ENCODE measurements around the gene RNASEL.

Gene RNASEL

DNA sequence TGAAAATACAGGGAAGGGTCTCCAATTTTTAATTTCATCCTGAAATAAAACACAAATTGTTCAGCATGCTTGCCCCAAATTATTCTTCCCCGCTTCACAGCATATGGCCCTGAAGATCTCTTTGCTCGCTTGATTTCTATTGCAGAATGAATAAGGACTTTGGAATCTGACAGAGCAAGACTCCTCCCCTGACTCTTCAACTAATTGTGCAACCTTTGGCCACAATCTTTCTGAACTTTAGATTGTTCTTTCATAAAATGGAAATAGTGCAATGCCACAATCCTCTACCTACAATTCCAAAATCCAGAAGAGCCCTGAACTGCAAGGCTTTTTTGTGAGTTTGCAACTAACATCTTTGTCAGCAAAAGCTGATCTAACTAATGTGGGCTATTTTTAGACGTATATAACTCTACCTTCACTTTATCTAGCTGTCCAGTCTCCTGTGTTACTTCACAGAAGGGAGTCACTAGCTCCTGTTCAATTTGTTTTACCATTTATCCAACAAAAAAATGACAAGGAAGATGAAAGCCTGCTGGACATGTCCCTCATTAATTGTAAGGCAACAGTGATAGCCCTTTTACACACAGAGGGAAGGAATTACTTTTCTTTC, 13.4 kb downstream of the RNASEL start:
- ATAC-seq (ENCODE audit: low read depth) (no peak), DNase-seq (ENCODE audit: low spot score in 2 of 2) (no peak)
- peaks cover 47% of the 10 kb centered on the region for H3K36me3 Mint-ChIP-seq
- no peak overlapping the region for H3K4me3 Mint-ChIP-seq
- no peak overlapping the region for H3K27ac Mint-ChIP-seq
- no peaks in the 10 kb centered on the region for H3K27me3 Mint-ChIP-seq
- H3K4me1 Mint-ChIP-seq: peaks cover 5% of the 10 kb centered on the region
- H3K9me3 Mint-ChIP-seq: no peaks in the 10 kb centered on the region

DNA sequence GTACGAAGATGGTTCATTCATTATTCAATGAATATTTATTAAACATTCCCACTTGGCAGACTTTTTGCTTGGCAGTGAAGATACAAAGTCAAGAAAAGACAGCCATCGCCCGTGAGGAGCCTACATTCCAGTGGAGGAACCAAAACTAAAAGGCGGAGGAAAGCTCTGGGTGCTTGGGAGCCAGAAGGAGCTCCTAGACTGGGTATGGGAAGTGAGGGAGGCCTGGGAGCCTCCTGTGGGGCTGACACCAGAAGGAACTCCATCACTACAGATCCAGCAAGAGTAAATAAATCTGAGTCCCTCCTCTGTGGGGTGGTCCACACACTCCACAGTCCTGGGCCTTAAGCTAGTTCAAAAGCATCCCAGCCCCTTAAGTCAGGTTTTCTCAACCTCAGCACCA, 14.9 kb downstream of the RNASEL start:
- Mint-ChIP-seq H3K27me3 (no peaks in the 10 kb centered on the region), H3K36me3 (peaks cover 36% of the 10 kb centered on the region), H3K4me3 (no peak overlapping the region), H3K9me3 (no peaks in the 10 kb centered on the region), H3K4me1 (peaks cover under 1% of the 10 kb centered on the region), H3K27ac (no peak overlapping the region)
- DNase-seq (ENCODE audit: low spot score in 2 of 2) (no peak), ATAC-seq (ENCODE audit: low read depth) (no peak)

GRCh38 chr1:182570611-182570970, 18.5 kb downstream of the RNASEL start:
- ATAC-seq (ENCODE audit: low read depth) (peak; percentile 30), DNase-seq (ENCODE audit: low spot score in 2 of 2) (no peak)
- no peak overlapping the region for H3K4me3 Mint-ChIP-seq
- no peak overlapping the region for H3K27ac Mint-ChIP-seq
- no peaks in the 10 kb centered on the region for H3K9me3 Mint-ChIP-seq
- no peaks in the 10 kb centered on the region for H3K27me3 Mint-ChIP-seq
- no peaks in the 10 kb centered on the region for H3K4me1 Mint-ChIP-seq
- H3K36me3 Mint-ChIP-seq: peaks cover 21% of the 10 kb centered on the region

DNA sequence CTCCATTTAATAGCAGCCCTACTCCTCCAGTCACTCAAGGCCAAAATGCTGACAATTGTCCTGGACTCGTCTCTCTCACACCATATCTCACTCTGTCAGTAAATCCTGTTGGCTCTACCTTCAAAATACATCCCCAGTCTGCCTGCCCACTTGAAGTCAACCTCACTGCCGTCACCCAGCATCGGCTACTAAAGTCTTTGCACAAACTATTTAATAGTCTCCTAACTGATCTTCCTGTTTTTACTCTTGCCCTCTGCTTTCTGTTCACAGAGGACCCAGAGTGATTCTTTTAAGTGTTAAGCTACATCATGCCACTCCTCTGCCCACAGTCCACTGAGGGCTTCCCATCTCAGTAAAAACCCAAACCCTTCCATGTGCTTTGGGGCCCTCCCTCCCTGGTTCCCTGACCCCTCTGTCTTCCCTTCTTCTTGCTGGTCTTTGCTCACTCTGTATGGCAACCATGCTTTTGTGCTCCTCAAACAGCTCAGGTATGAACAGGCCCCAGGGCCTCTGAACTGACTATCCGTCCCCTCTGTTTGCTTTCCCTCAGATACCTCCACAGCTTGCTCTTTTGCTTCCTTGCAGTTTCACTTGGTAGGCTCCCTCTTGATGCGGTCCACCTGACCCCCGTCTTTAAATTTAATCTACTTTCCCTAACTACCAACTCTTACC, 19.0 kb downstream of the RNASEL start:
- Mint-ChIP-seq H3K4me3 (no peak overlapping the region), H3K36me3 (peaks cover 19% of the 10 kb centered on the region)

DNA sequence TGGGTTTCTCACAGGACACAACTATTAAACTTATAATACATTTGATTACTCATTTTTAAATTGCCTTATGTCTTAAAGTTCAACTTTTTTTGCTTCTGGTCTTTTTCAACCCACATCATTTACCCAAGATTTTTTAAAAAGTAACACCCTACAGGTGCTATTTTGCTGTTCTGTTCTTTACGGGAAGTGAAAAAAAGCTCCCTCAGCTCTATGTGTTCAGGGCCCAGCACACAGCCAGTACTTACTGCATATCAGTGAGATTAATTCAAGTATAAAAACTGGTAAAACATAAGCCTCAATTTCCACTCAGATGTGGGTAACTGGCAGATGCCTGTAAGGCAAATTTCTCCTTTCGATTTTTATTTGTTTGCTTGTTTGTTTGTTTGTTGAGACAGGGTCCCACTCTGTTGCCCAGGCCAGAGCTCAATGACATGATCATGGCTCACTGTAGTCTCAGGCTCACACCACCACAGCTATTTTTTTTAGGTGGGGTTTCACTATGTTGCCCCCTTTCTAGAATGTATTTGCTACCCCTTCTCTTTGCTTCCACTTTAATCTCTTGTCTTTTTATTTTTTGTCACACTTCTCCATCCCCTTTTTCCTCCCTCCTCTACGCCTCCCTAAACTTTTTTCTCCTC, 20.3 kb downstream of the RNASEL start:
- Mint-ChIP-seq H3K9me3 (peaks cover 2% of the 10 kb centered on the region), H3K4me3 (no peak overlapping the region), H3K27me3 (peaks cover 2% of the 10 kb centered on the region), H3K36me3 (peaks cover 13% of the 10 kb centered on the region), H3K27ac (no peak overlapping the region), H3K4me1 (no peaks in the 10 kb centered on the region)
- no peak for DNase-seq (ENCODE audit: low spot score in 2 of 2)
- ATAC-seq (ENCODE audit: low read depth): peak; percentile 91

More for the DNA sequence above, 19.0 kb downstream of the RNASEL start:
- Mint-ChIP-seq H3K9me3 (peaks cover 2% of the 10 kb centered on the region), H3K27ac (no peak overlapping the region), H3K27me3 (peaks cover 2% of the 10 kb centered on the region), H3K4me1 (no peaks in the 10 kb centered on the region)
- DNase-seq (ENCODE audit: low spot score in 2 of 2): no peak
- peak; percentile 42 for ATAC-seq (ENCODE audit: low read depth)

DNA sequence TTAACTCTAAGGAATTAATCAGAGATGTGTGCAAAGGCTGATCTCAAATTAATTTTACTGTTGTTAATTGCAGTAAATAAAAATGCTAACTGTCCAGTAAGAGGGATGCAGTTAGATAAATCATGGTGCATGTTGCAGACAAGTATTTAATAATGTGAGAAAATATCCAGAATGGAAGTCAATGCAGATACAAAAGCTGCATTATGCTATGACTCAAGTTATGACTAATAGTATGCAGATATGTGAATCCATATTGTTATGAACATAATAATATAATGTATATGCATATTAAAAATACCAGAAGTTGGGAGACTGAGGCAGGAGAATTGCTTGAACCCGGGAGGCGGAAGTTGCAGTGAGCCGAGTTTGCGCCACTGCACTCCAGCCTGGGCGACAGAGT, 21.4 kb downstream of the RNASEL start:
- no peak for ATAC-seq (ENCODE audit: low read depth)

GRCh38 chr1:182565537-182565936, 23.5 kb downstream of the RNASEL start:
- Mint-ChIP-seq H3K4me3 (no peak overlapping the region), H3K36me3 (peaks cover 2% of the 10 kb centered on the region), H3K27ac (no peak overlapping the region), H3K4me1 (no peaks in the 10 kb centered on the region), H3K9me3 (peaks cover 2% of the 10 kb centered on the region), H3K27me3 (peaks cover 2% of the 10 kb centered on the region)
- no peak for ATAC-seq (ENCODE audit: low read depth)
- no peak for DNase-seq (ENCODE audit: low spot score in 2 of 2)

More for the DNA sequence above, 21.4 kb downstream of the RNASEL start:
- Mint-ChIP-seq H3K9me3 (peaks cover 2% of the 10 kb centered on the region), H3K27ac (no peak overlapping the region), H3K27me3 (peaks cover 2% of the 10 kb centered on the region), H3K4me1 (no peaks in the 10 kb centered on the region), H3K36me3 (peaks cover 6% of the 10 kb centered on the region), H3K4me3 (no peak overlapping the region)
- no peak for DNase-seq (ENCODE audit: low spot score in 2 of 2)

DNA sequence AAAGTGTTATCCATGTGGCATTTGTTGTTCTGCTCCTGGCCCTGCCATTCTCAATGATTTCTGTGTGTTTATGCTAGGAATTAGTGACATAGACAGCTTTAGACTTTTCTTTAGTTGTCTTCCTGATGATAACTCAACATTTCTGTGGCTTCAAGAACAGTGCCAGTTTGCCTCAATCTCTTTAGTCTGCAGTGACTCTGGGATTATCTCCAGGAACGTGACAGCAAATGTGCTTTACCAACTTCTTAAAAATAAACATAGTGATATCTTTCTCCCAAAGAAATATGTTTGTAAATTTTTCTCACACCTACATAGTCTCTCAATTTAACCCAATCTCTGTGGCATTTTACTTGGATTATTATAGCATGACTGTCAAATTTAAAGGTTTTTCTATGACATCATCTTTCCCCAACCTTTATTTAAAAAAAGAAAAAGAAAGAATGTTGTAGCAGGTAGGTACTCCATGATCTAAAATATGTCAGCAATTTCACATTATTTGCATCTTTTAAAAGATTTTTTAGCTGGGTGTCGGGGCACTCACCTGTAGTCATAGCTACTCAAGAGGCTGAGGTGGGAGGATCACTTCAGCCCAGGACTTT, 24.6 kb downstream of the RNASEL start:
- ATAC-seq (ENCODE audit: low read depth): no peak
- H3K4me1 Mint-ChIP-seq: no peaks in the 10 kb centered on the region
- no peak overlapping the region for H3K27ac Mint-ChIP-seq
- H3K36me3 Mint-ChIP-seq: peaks cover 5% of the 10 kb centered on the region
- H3K4me3 Mint-ChIP-seq: no peak overlapping the region
- peaks cover 2% of the 10 kb centered on the region for H3K9me3 Mint-ChIP-seq
- no peak for DNase-seq (ENCODE audit: low spot score in 2 of 2)
- H3K27me3 Mint-ChIP-seq: peaks cover 4% of the 10 kb centered on the region

DNA sequence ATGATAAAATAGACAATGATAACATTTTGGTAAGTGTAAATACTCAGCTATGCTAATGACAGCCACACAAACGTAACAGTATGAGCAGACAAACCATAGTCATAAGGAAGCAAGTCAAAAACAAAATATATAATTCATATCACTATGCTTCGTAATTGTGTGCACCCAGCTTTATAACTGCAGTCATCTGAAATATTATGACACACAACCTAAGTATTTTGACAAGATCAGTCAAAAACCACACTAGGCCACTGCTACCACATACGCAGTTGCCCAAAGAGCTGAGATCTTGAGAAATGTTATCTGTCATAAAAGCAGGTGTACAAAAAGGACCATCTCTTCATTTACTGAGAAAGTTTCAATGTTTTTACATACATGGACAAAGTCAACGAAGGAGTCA, 26.0 kb downstream of the RNASEL start:
- ATAC-seq (ENCODE audit: low read depth) (no peak), DNase-seq (ENCODE audit: low spot score in 2 of 2) (no peak)
- Mint-ChIP-seq H3K27me3 (peaks cover 5% of the 10 kb centered on the region), H3K36me3 (peaks cover 6% of the 10 kb centered on the region), H3K4me1 (no peaks in the 10 kb centered on the region), H3K27ac (no peak overlapping the region), H3K4me3 (no peak overlapping the region), H3K9me3 (peaks cover 2% of the 10 kb centered on the region)

DNA sequence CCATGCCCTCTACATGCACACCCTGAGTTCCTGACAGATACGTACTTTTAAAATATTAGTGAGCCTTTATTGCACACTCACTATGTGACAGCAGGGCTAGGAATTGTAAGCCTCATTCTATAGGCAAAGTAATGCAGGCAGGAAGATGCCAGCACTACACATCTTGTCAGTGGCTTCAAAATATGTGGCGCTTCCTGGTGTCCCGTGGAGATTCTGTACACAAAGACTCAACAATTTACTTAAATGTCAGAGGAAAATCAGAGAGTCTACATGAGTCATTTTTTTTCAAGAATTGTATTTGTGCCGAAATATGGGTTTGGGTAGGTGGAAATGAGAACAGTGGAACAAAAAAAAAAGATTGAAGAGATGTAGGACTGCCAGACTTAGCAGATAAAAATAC, 27.6 kb downstream of the RNASEL start:
- H3K4me1 Mint-ChIP-seq: no peaks in the 10 kb centered on the region
- H3K4me3 Mint-ChIP-seq: no peak overlapping the region
- H3K9me3 Mint-ChIP-seq: peaks cover 2% of the 10 kb centered on the region
- ATAC-seq (ENCODE audit: low read depth) (no peak), DNase-seq (ENCODE audit: low spot score in 2 of 2) (no peak)
- no peak overlapping the region for H3K27ac Mint-ChIP-seq
- H3K27me3 Mint-ChIP-seq: peaks cover 5% of the 10 kb centered on the region
- H3K36me3 Mint-ChIP-seq: peaks cover 6% of the 10 kb centered on the region

DNA sequence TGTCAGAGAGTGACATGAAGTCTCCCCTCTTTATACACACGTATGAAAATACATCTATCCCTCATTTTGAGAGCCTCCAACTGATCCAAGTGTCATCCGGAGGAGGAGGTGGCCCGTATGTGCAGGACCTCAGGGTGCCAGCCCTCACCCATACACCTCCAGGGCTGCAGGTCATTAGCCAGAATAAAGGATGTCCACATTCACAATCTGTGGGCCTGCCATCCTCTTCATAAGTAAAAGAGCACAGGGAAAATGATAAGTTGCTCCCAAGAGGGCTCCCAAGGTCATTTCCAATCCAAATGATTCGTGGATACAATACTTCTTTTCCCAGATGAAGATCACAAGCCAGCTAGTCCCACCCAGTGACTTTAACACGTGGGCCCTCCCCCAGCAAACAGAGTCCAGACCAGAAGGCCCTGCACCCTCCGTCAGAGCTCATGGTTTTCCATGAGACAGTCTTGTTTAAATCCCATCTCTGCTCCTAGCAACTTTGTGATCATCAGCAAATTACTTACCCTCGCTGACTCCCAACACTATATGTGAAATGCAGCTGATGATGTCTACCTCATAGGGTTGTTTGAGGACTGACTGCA, 28.6 kb downstream of the RNASEL start:
- Mint-ChIP-seq H3K4me1 (no peaks in the 10 kb centered on the region), H3K9me3 (peaks cover 2% of the 10 kb centered on the region), H3K4me3 (no peak overlapping the region), H3K27ac (no peak overlapping the region), H3K27me3 (peaks cover 5% of the 10 kb centered on the region), H3K36me3 (peaks cover 6% of the 10 kb centered on the region)
- ATAC-seq (ENCODE audit: low read depth) (no peak), DNase-seq (ENCODE audit: low spot score in 2 of 2) (no peak)

DNA sequence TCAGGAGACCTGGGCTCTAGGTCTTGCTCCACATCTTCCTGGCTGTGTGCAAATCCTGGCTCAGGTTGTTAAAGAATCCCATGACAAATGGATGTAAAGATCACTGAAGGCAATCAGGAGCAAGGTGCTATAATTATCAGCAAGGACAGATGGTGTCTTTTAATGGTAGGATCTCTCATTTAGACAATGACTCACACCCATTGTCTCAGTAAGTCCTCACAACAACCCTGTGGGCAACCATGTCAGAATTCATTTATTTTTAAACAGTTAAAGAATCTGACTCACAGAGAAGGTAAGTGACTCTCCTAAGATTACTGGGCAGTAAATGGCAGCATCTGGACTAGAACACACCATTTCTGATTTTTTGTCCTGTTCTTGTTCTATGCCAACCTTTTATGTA, 32.8 kb downstream of the RNASEL start:
- H3K27ac Mint-ChIP-seq: no peak overlapping the region
- DNase-seq (ENCODE audit: low spot score in 2 of 2): no peak
- no peaks in the 10 kb centered on the region for H3K4me1 Mint-ChIP-seq
- H3K36me3 Mint-ChIP-seq: peaks cover 13% of the 10 kb centered on the region
- H3K9me3 Mint-ChIP-seq: peaks cover 6% of the 10 kb centered on the region
- no peak overlapping the region for H3K4me3 Mint-ChIP-seq
- ATAC-seq (ENCODE audit: low read depth): no peak
- H3K27me3 Mint-ChIP-seq: peaks cover 9% of the 10 kb centered on the region

DNA sequence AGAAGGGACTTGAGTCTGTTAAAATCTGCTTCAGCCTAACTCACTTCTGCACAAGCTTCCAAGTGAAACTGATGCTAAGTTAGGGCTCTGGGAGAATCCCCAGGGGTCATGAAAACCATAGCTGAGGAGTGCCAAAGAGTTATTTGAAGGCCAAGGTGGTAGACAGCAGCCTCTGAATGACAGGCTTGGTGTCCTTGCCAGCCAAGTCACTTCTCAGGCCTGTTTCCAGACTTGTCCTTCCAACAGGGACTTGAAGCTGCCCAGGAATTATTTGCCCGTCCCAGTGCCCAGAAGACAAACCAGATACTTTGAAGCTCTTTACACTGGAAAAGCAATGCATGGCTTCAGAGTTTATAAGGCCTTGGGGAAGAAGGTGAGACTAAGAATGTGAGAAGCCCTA, 33.6 kb downstream of the RNASEL start:
- Mint-ChIP-seq H3K4me3 (no peak overlapping the region), H3K9me3 (peaks cover 6% of the 10 kb centered on the region), H3K27me3 (peaks cover 9% of the 10 kb centered on the region), H3K36me3 (peaks cover 13% of the 10 kb centered on the region), H3K27ac (no peak overlapping the region), H3K4me1 (no peaks in the 10 kb centered on the region)
- DNase-seq (ENCODE audit: low spot score in 2 of 2): no peak
- ATAC-seq (ENCODE audit: low read depth): no peak

- DNase-seq (ENCODE audit: low spot score in 2 of 2): no peak
- ATAC-seq (ENCODE audit: low read depth): no peak
- no peak overlapping the region for H3K27ac Mint-ChIP-seq
- peaks cover 6% of the 10 kb centered on the region for H3K9me3 Mint-ChIP-seq
- no peaks in the 10 kb centered on the region for H3K4me1 Mint-ChIP-seq
- H3K36me3 Mint-ChIP-seq: peaks cover 11% of the 10 kb centered on the region
- H3K27me3 Mint-ChIP-seq: peaks cover 10% of the 10 kb centered on the region
- no peak overlapping the region for H3K4me3 Mint-ChIP-seq
Measured at GRCh38 chr1:182552527-182552926, 36.5 kb downstream of the RNASEL start.

All from memory B cell (primary cell).